ENCODE results near the gene ZAR1. TPM values are rescaled to one million over a fixed set of nuclear protein-coding genes. Genes with fewer than 3 reads are reported as not detected.

The ZAR1 gene
- total RNA-seq, 1 experiment from 2014 or later: 0.47 TPM

DNA sequence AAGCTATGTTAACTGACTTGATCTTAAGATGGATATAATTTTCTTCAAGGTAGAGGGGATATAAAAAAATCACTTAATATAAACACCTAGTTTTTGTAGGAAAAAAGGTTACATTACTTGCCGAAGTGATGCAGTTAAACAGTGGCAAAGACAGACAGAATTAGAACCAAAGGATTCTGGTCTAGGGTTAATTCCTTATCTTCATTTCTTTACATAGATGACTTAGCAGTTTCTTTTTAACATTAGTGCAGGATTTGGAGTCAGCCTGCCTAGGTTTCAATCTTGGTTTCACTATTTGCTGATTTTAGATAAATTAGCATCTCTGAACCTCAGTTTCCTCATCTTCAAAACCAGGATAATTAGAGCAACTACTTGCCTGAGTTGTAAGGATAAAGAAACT is 14.3 kb downstream of the ZAR1 start:
- CTCF ChIA-PET: no interaction called here
- Histone ChIP-seq H3K4me2 (ENCODE audit: low read length) (no peak overlapping the region), H3K4me3 (replicated peaks in 1 of 2; ENCODE audit: low read depth in 1 of 2, low read length in 2 of 2) (no peak overlapping the region), H3K79me2 (ENCODE audit: insufficient read depth, low read length) (no peaks in the 10 kb centered on the region), H2AFZ (ENCODE audit: low read depth, low read length, poor library complexity, severe bottlenecking) (no peak overlapping the region), H3K9ac (ENCODE audit: low read length) (no peak overlapping the region), H3K27me3 (ENCODE audit: insufficient read depth, low read length) (no peaks in the 10 kb centered on the region), H3K27ac (ENCODE audit: low read depth, low read length) (no peak overlapping the region), H3K4me1 (ENCODE audit: control insufficient read depth in 1 of 2, insufficient read depth in 2 of 2, low read length in 2 of 2) (no peaks in the 10 kb centered on the region), H3K36me3 (ENCODE audit: control insufficient read depth in 1 of 2, insufficient read depth in 2 of 2, low read length in 2 of 2) (no peaks in the 10 kb centered on the region; a peak in 2 of 4 replicates), H4K20me1 (ENCODE audit: insufficient read depth) (no peaks in the 10 kb centered on the region), H3K9me3 (ENCODE audit: control insufficient read depth in 1 of 2, insufficient read depth in 1 of 2, low read depth in 1 of 2, low read length in 2 of 2) (no peaks in the 10 kb centered on the region), H3K9me2 (ENCODE audit: insufficient read depth) (no peaks in the 10 kb centered on the region)
- DNase-seq (ENCODE audit: low read depth, low spot score) (no peak), ATAC-seq (no peak)
- TF ChIP-seq RAD21 (IDR thresholded peaks at IDR 0.05; ENCODE audit: low read depth): no peak
- TF ChIP-seq EZH2phosphoT487 (IDR thresholded peaks at IDR 0.05; ENCODE audit: borderline replicate concordance): no peak
- no peak for TF ChIP-seq POLR2AphosphoS5 (IDR thresholded peaks at IDR 0.05; ENCODE audit: low read depth, low read length)
- no peak for TF ChIP-seq SP1 (IDR thresholded peaks at IDR 0.05; ENCODE audit: low read depth)
- TF ChIP-seq EZH2 (IDR thresholded peaks at IDR 0.05): no peak
- no peak for TF ChIP-seq ZFX (IDR thresholded peaks at IDR 0.05)
- TF ChIP-seq FOSL1 (IDR thresholded peaks at IDR 0.05; ENCODE audit: low read depth): no peak
- TF ChIP-seq ATF3 (IDR thresholded peaks at IDR 0.05): no peak
- no peak for TF ChIP-seq SIN3A (IDR thresholded peaks at IDR 0.05; ENCODE audit: low read depth)
- no peak for TF ChIP-seq EGR1 (IDR thresholded peaks at IDR 0.05; ENCODE audit: low read depth)
- TF ChIP-seq CTCF (IDR thresholded peaks at IDR 0.05 in 2 of 3, conservative IDR thresholded peaks at IDR 0.05 in 1 of 3; ENCODE audit: borderline replicate concordance in 1 of 3, insufficient read depth in 1 of 3, low read depth in 2 of 3, low read length in 2 of 3): no peak
- no peak for TF ChIP-seq MAX (IDR thresholded peaks at IDR 0.05)
- no peak for TF ChIP-seq JUND (IDR thresholded peaks at IDR 0.05)
- TF ChIP-seq ELF1 (IDR thresholded peaks at IDR 0.05; ENCODE audit: borderline replicate concordance, low read depth): no peak
- TF ChIP-seq POLR2A (IDR thresholded peaks at IDR 0.05; ENCODE audit: borderline replicate concordance, extremely low read depth, insufficient read depth, insufficient read length): no peak
- TF ChIP-seq TCF7L2 (IDR thresholded peaks at IDR 0.05; ENCODE audit: borderline replicate concordance, extremely low read depth, insufficient read depth, insufficient read length): no peak
- no TSS peak for BruUV-seq (replicated peaks)
- POLR2A ChIA-PET: no interaction called here
- intact Hi-C loops (cut with micrococcal nuclease): no loop called here
- RAD21 ChIA-PET (ENCODE audit: low non-redundant PET in 1 of 2, low total read pairs in 2 of 2, uncharacterized antibody in 2 of 2, unreplicated experiment in 2 of 2): no interaction called here

Measured in HCT116 (cell line).